HepG2 (cell line): ENCODE data around the gene ZNF506. TPM values are rescaled to one million over a fixed set of nuclear protein-coding genes. Genes with fewer than 3 reads are reported as not detected.
A peak's percentile ranks its signal among the peaks of the same experiment; 100 is the strongest.

Source experiments
- CAMTA2 ChIP-seq: sonication (generic); formaldehyde crosslinking; IDR thresholded peaks from 2 replicates; pipeline ENCODE4 v1.4.0; 2020; ENCODE audit warnings: mild to moderate bottlenecking, missing genetic modification reagents, borderline replicate concordance
- ELF3 ChIP-seq: IDR thresholded peaks from 2 replicates; pipeline ENCODE4 v1.6.1; 2016; ENCODE audit warnings: missing genetic modification reagents, missing compliant biosample characterization
- HDAC2 ChIP-seq: sonication (generic); formaldehyde crosslinking; IDR thresholded peaks from 2 replicates; pipeline ENCODE4 v1.4.0; 2020; ENCODE audit warnings: missing genetic modification reagents
- HES4 ChIP-seq: sonication (generic); formaldehyde crosslinking; IDR thresholded peaks from 2 replicates; pipeline ENCODE4 v1.9.0; 2021; ENCODE audit warnings: mild to moderate bottlenecking, missing genetic modification reagents, borderline replicate concordance
- HNRNPH1 ChIP-seq: fragments of 200-400 bp; formaldehyde crosslinking; optimal IDR thresholded peaks from 2 replicates; pipeline ENCODE3; 2017; ENCODE audit warnings: mild to moderate bottlenecking, low read depth, low read length
- IRX3 ChIP-seq: sonication (generic); formaldehyde crosslinking; IDR thresholded peaks from 2 replicates; pipeline ENCODE4 v1.8.1; 2023; ENCODE audit warnings: mild to moderate bottlenecking, low read depth, missing genetic modification reagents, borderline replicate concordance
- KAT2B ChIP-seq: fragments of 150-350 bp; IDR thresholded peaks from 2 replicates; pipeline ENCODE4 v1.6.1; 2014; ENCODE audit warnings: low read depth, low read length, borderline replicate concordance
- MATR3 ChIP-seq: sonication (generic); formaldehyde crosslinking; IDR thresholded peaks from 2 replicates; pipeline ENCODE4 v1.4.0; 2020; ENCODE audit warnings: missing genetic modification reagents
- MAZ ChIP-seq, 2 experiments: sonication (generic) in 1 of 2; formaldehyde crosslinking in 1 of 2; IDR thresholded peaks; 2 replicates each; pipeline versions ENCODE4 v1.5.0 to v1.6.1; 2012 to 2020; ENCODE audit warnings: low read depth in 2 of 2, mild to moderate bottlenecking in 2 of 2, borderline replicate concordance in 1 of 2, improper control_type of control experiment in 1 of 2, low read length in 1 of 2, missing genetic modification reagents in 1 of 2, moderate library complexity in 1 of 2
- MIXL1 ChIP-seq: IDR thresholded peaks from 2 replicates; pipeline ENCODE4 v1.6.1; 2016
- TIGD3 ChIP-seq: sonication (generic); formaldehyde crosslinking; IDR thresholded peaks from 2 replicates; pipeline ENCODE4 v1.5.1; 2020; ENCODE audit warnings: mild to moderate bottlenecking, missing genetic modification reagents, borderline replicate concordance
- ZBTB44 ChIP-seq: sonication (generic); formaldehyde crosslinking; IDR thresholded peaks from 2 replicates; pipeline ENCODE4 v1.4.0; 2020; ENCODE audit warnings: missing genetic modification reagents
- ZBTB49 ChIP-seq: sonication (generic); formaldehyde crosslinking; IDR thresholded peaks from 2 replicates; pipeline ENCODE4 v1.4.0; 2020; ENCODE audit warnings: missing genetic modification reagents, borderline replicate concordance
- ZFP82 ChIP-seq: sonication (generic); formaldehyde crosslinking; IDR thresholded peaks from 2 replicates; pipeline ENCODE4 v1.5.1; 2020; ENCODE audit warnings: mild to moderate bottlenecking, missing genetic modification reagents, borderline replicate concordance
- ZNF33A ChIP-seq: sonication (generic); formaldehyde crosslinking; IDR thresholded peaks from 2 replicates; pipeline ENCODE4 v1.5.1; 2020; ENCODE audit warnings: missing genetic modification reagents, mild to moderate bottlenecking, moderate library complexity, borderline replicate concordance
- ZNF484 ChIP-seq: sonication (generic); formaldehyde crosslinking; IDR thresholded peaks from 2 replicates; pipeline ENCODE4 v1.5.1; 2020; ENCODE audit warnings: mild to moderate bottlenecking, low read depth, missing genetic modification reagents, borderline replicate concordance
- ZSCAN5A ChIP-seq: sonication (generic); formaldehyde crosslinking; IDR thresholded peaks from 2 replicates; pipeline ENCODE4 v1.8.0; 2022; ENCODE audit warnings: mild to moderate bottlenecking, missing genetic modification reagents, borderline replicate concordance
- ZXDC ChIP-seq: sonication (generic); formaldehyde crosslinking; IDR thresholded peaks from 2 replicates; pipeline ENCODE4 v1.5.0; 2020; ENCODE audit warnings: mild to moderate bottlenecking, missing genetic modification reagents
- polyA plus RNA-seq, 8 experiments: library from polyadenylated mRNA; depleted of rRNA in 3 of 8; stranded (reverse) in 7 of 8; unstranded in 1 of 8; fragments of >200 nt; fragmentation: Illumina TruSeq in 4 of 8; extraction: Trizol in 4 of 8; gene quantifications; 2 replicates each; pipeline versions ENCODE4 v1.2.1 to v1.2.3, GENCODE V29; 2011 to 2016; ENCODE audit warnings: low read depth in 4 of 8, missing spikeins in 1 of 8, mixed read lengths in 1 of 8; ENCODE audit not compliant: insufficient read depth in 1 of 8
- total RNA-seq, 5 experiments: library from RNA; depleted of rRNA; stranded (reverse); fragments of >200 nt; fragmentation: Illumina TruSeq; extraction: Trizol; gene quantifications; 2 replicates each; pipeline ENCODE4 v1.2.3, GENCODE V29; 2016; ENCODE audit warnings: low read depth in 1 of 5

The ZNF506 gene
- total and polyA plus RNA-seq, 2 of the 13 experiments (the other 11 are each of a cell fraction or from before 2014, with no cell fraction given), result not detected

GRCh38 chr19:19776206-19777008 lies 45.1 kb downstream of the ZNF506 start (continued):
- TF ChIP-seq HNRNPH1, result no peak
- TF ChIP-seq ELF3 (CRISPR knock-in tag), result peak; percentile 77
- no peak for TF ChIP-seq TIGD3 (CRISPR knock-in tag)
- TF ChIP-seq HDAC2, result peak; percentile 78
- no peak for TF ChIP-seq MATR3
- TF ChIP-seq ZFP82 (CRISPR knock-in tag), result no peak
- TF ChIP-seq MAZ (IDR thresholded peaks at IDR 0.05; ENCODE audit: borderline replicate concordance, low read depth, low read length), result peak; percentile 70; the same call in 1 of the 2 replicates
- TF ChIP-seq MAZ (CRISPR knock-in tag; IDR thresholded peaks at IDR 0.05; ENCODE audit: low read depth), result peak; percentile 84
- TF ChIP-seq KAT2B, result no peak
- no peak for TF ChIP-seq HES4 (CRISPR knock-in tag)
- peak; percentile 66; the same call in 1 of the 2 replicates for TF ChIP-seq ZXDC
- no peak for TF ChIP-seq ZNF484 (CRISPR knock-in tag)
- 0 out of 2 replicates have a peak, but pooled peaks have one; percentile 63 for TF ChIP-seq ZSCAN5A (CRISPR knock-in tag)
- no peak for TF ChIP-seq IRX3 (CRISPR knock-in tag)
- no peak for TF ChIP-seq ZBTB49
- TF ChIP-seq CAMTA2, result no peak
- TF ChIP-seq MIXL1 (CRISPR knock-in tag), result peak; percentile 58; the same call in 1 of the 2 replicates
- no peak for TF ChIP-seq ZNF33A (CRISPR knock-in tag)
- no peak for TF ChIP-seq ZBTB44 (CRISPR knock-in tag)
